GM23248 (cell line): Measurements from ENCODE around the gene WNK2. TPM values are rescaled to one million over a fixed set of nuclear protein-coding genes. Genes with fewer than 3 reads are reported as not detected.

Experiments
- DNase-seq: peaks from one replicate; pipeline ENCODE4 v3.0.0-alpha.2; 2015
- H2AFZ ChIP-seq: fragments of 200-600 bp; sonication (generic); 2 replicates; pipeline ENCODE4 v1.6.1; 2016; ENCODE audit warnings: antibody characterized with exemption
- H3F3A ChIP-seq: fragments of 200-600 bp; sonication (generic); 2 replicates; pipeline ENCODE4 v1.6.1; 2016; ENCODE audit warnings: mild to moderate bottlenecking, antibody characterized with exemption, mixed run types; ENCODE audit not compliant: insufficient read depth
- H3K27ac ChIP-seq: fragments of 200-600 bp; sonication (generic); 2 replicates; pipeline ENCODE4 v1.5.1; 2016; ENCODE audit warnings: mild to moderate bottlenecking
- H3K27me3 ChIP-seq: fragments of 200-600 bp; sonication (generic); replicated peaks from 2 replicates; pipeline ENCODE4 v1.6.1; 2016; ENCODE audit warnings: mild to moderate bottlenecking; ENCODE audit not compliant: insufficient read depth
- H3K36me3 ChIP-seq: fragments of 200-600 bp; sonication (generic); 2 replicates; pipeline ENCODE4 v1.6.1; 2016; ENCODE audit warnings: low read depth, mild to moderate bottlenecking
- H3K4me1 ChIP-seq: fragments of 200-600 bp; sonication (generic); 2 replicates; pipeline ENCODE4 v1.6.1; 2016; ENCODE audit warnings: mild to moderate bottlenecking; ENCODE audit not compliant: insufficient read depth
- H3K4me2 ChIP-seq: fragments of 200-600 bp; sonication (generic); one replicate; pipeline ENCODE4 v1.6.1; 2016; ENCODE audit warnings: mild to moderate bottlenecking; ENCODE audit not compliant: unreplicated experiment
- H3K4me3 ChIP-seq: fragments of 200-600 bp; sonication (generic); 2 replicates; pipeline ENCODE4 v1.5.1; 2016; ENCODE audit warnings: mild to moderate bottlenecking
- H3K79me2 ChIP-seq: fragments of 200-600 bp; sonication (generic); 2 replicates; pipeline ENCODE4 v1.6.1; 2016; ENCODE audit warnings: mild to moderate bottlenecking; ENCODE audit not compliant: insufficient read depth
- H3K9ac ChIP-seq: fragments of 200-600 bp; sonication (generic); 2 replicates; pipeline ENCODE4 v1.6.1; 2016; ENCODE audit warnings: mild to moderate bottlenecking
- H3K9me2 ChIP-seq: fragments of 200-600 bp; sonication (generic); 2 replicates; pipeline ENCODE4 v1.6.1; 2016; ENCODE audit warnings: mixed run types, mild to moderate bottlenecking, moderate library complexity; ENCODE audit not compliant: insufficient read depth
- H3K9me3 ChIP-seq: fragments of 200-600 bp; sonication (generic); one replicate; pipeline ENCODE4 v1.6.1; 2017; ENCODE audit warnings: low read depth
- H4K20me1 ChIP-seq: fragments of 200-600 bp; sonication (generic); 2 replicates; pipeline ENCODE4 v1.6.0; 2016; ENCODE audit not compliant: insufficient read depth
- EZH2 ChIP-seq: fragments of 200-600 bp; sonication (generic); IDR thresholded peaks from 2 replicates; pipeline ENCODE4 v1.6.1; 2018; ENCODE audit warnings: antibody characterized with exemption, mild to moderate bottlenecking; ENCODE audit not compliant: insufficient read depth, poor library complexity, severe bottlenecking
- EZH2phosphoT487 ChIP-seq: fragments of 200-600 bp; sonication (generic); IDR thresholded peaks from 2 replicates; pipeline ENCODE4 v1.6.1; 2018; ENCODE audit warnings: antibody characterized with exemption, moderate library complexity, mild to moderate bottlenecking, low read depth; ENCODE audit not compliant: insufficient read depth
- WGBS, 2 experiments: methylation state at CpG; one replicate each; pipeline ENCODE4 v1.1.6; 2015 to 2017; ENCODE audit warnings: low lambda C conversion rate in 2 of 2, low coverage in 1 of 2; ENCODE audit errors: missing lambda C conversion rate in 2 of 2; 5-methylcytosine and 5-hydroxymethylcytosine counted together
- in situ Hi-C: fragments of 300-500 bp; cut with MboI; formaldehyde crosslinking; loops from 2 replicates; pipeline ENCODE4 v1.15.0; 2020
- polyA plus RNA-seq: library from polyadenylated mRNA; unstranded; fragments of >200 nt; fragmentation: Nextera tagmentation; extraction: Ambion mirVana; gene quantifications from 2 replicates; pipeline ENCODE4 v1.2.1, GENCODE V29; 2016
- total RNA-seq: library from RNA; depleted of rRNA; stranded (reverse); fragments of >200 nt; shearing (Covaris generic); gene quantifications from 2 replicates; pipeline ENCODE4 v1.2.3, GENCODE V29; 2014

Gene WNK2
- total and polyA plus RNA-seq, 2 experiments from 2014 or later: not detected

GRCh38 chr9:93288891-93289883 is 105.2 kb downstream of the WNK2 start:
- Histone ChIP-seq H3K27me3 (no peaks in the 10 kb centered on the region), H3K4me2 (no peak overlapping the region), H2AFZ (no peak overlapping the region), H3K4me3 (no peak overlapping the region), H3K36me3 (no peaks in the 10 kb centered on the region), H3K4me1 (no peaks in the 10 kb centered on the region), H3K27ac (no peak overlapping the region), H3K9me3 (no peaks in the 10 kb centered on the region), H3K9ac (no peak overlapping the region), H3K9me2 (no peaks in the 10 kb centered on the region), H3F3A (no peaks in the 10 kb centered on the region), H4K20me1 (no peaks in the 10 kb centered on the region), H3K79me2 (no peaks in the 10 kb centered on the region)
- peak; percentile 60 for DNase-seq
- WGBS, 2 experiments: 65 to 72% methylated on average over 24 to 30 of the region's 32 CpGs
- TF ChIP-seq EZH2: no peak
- no peak for TF ChIP-seq EZH2phosphoT487
- in situ Hi-C loops: no loop called here

GRCh38 chr9:93290495-93291434 is 106.8 kb downstream of the WNK2 start:
- H3K36me3 ChIP-seq: no peaks in the 10 kb centered on the region
- in situ Hi-C loops: no loop called here

GRCh38 chr9:93291536-93292287 is 107.8 kb downstream of the WNK2 start:
- no peak overlapping the region for H2AFZ ChIP-seq
- no peaks in the 10 kb centered on the region for H3F3A ChIP-seq
- no peaks in the 10 kb centered on the region for H3K9me3 ChIP-seq
- no peaks in the 10 kb centered on the region for H3K9me2 ChIP-seq
- no peak overlapping the region for H3K9ac ChIP-seq
- no peaks in the 10 kb centered on the region for H4K20me1 ChIP-seq
- no peaks in the 10 kb centered on the region for H3K4me1 ChIP-seq
- no peak overlapping the region for H3K4me3 ChIP-seq
- DNase-seq: no peak
- H3K4me2 ChIP-seq: no peak overlapping the region
- H3K27ac ChIP-seq: no peak overlapping the region
- TF ChIP-seq EZH2phosphoT487: no peak
- TF ChIP-seq EZH2: no peak
- in situ Hi-C loops: no loop called here
- H3K36me3 ChIP-seq: no peaks in the 10 kb centered on the region
- H3K79me2 ChIP-seq: no peaks in the 10 kb centered on the region
- WGBS, 2 experiments: 55 to 57% methylated on average over 18 to 19 of the region's 19 CpGs
- 0 out of 2 replicates have a peak, but pooled peaks cover 3% of the 10 kb centered on the region for H3K27me3 ChIP-seq

More at GRCh38 chr9:93290495-93291434, 106.8 kb downstream of the WNK2 start:
- H3K9ac ChIP-seq: no peak overlapping the region
- H3K9me3 ChIP-seq: no peaks in the 10 kb centered on the region
- no peaks in the 10 kb centered on the region for H3K79me2 ChIP-seq
- H3F3A ChIP-seq: no peaks in the 10 kb centered on the region
- no peak overlapping the region for H3K4me2 ChIP-seq
- no peak overlapping the region for H3K27ac ChIP-seq
- H4K20me1 ChIP-seq: no peaks in the 10 kb centered on the region
- no peaks in the 10 kb centered on the region for H3K9me2 ChIP-seq
- 85% methylated on average over 21 of the region's 21 CpGs for WGBS, 2 experiments
- no peak overlapping the region for H3K4me3 ChIP-seq
- H3K27me3 ChIP-seq: 0 out of 2 replicates have a peak, but pooled peaks cover 3% of the 10 kb centered on the region
- no peak for TF ChIP-seq EZH2phosphoT487
- no peak for TF ChIP-seq EZH2
- DNase-seq: no peak
- no peaks in the 10 kb centered on the region for H3K4me1 ChIP-seq
- H2AFZ ChIP-seq: no peak overlapping the region

GRCh38 chr9:93292288-93292615 is 108.3 kb downstream of the WNK2 start:
- H2AFZ ChIP-seq: no peak overlapping the region
- no peaks in the 10 kb centered on the region for H4K20me1 ChIP-seq
- no peaks in the 10 kb centered on the region for H3K36me3 ChIP-seq
- H3K4me3 ChIP-seq: no peak overlapping the region
- no peak for TF ChIP-seq EZH2phosphoT487
- TF ChIP-seq EZH2: no peak
- H3K4me1 ChIP-seq: no peaks in the 10 kb centered on the region
- in situ Hi-C loops: no loop called here
- H3K9me2 ChIP-seq: no peaks in the 10 kb centered on the region
- no peaks in the 10 kb centered on the region for H3K9me3 ChIP-seq
- H3K9ac ChIP-seq: no peak overlapping the region
- no peak overlapping the region for H3K27ac ChIP-seq
- no peaks in the 10 kb centered on the region for H3K79me2 ChIP-seq
- 0 out of 2 replicates have a peak, but pooled peaks cover 3% of the 10 kb centered on the region for H3K27me3 ChIP-seq
- H3F3A ChIP-seq: no peaks in the 10 kb centered on the region
- no peak overlapping the region for H3K4me2 ChIP-seq
- DNase-seq: no peak
- 53 to 62% methylated on average over 10 of the region's 10 CpGs for WGBS, 2 experiments
